Neuronal stem cell (in vitro differentiated cells): ENCODE results near the gene ZNF248.

Experiments
- DNase-seq: peaks from one replicate; pipeline ENCODE4 v3.0.0-alpha.2; 2013; ENCODE audit warnings: low spot score
- H2AFZ ChIP-seq: one replicate; pipeline ENCODE4 v1.6.1; 2013; ENCODE audit warnings: mild to moderate bottlenecking, low read length, inconsistent platforms
- H2AK5ac ChIP-seq: 2 replicates; pipeline ENCODE4 v1.6.1; 2013; ENCODE audit warnings: low read depth, mild to moderate bottlenecking, inconsistent platforms, low read length, moderate library complexity, mixed read lengths
- H2BK120ac ChIP-seq: 2 replicates; pipeline ENCODE4 v1.6.1; 2013; ENCODE audit warnings: low read depth, mild to moderate bottlenecking, inconsistent platforms, low read length, moderate library complexity, mixed read lengths
- H2BK12ac ChIP-seq: one replicate; pipeline ENCODE4 v1.6.1; 2013; ENCODE audit warnings: low read length, inconsistent platforms
- H2BK15ac ChIP-seq: 2 replicates; pipeline ENCODE4 v1.6.1; 2013; ENCODE audit warnings: mild to moderate bottlenecking, low read length, inconsistent platforms, mixed read lengths
- H2BK5ac ChIP-seq: one replicate; pipeline ENCODE4 v1.6.1; 2013; ENCODE audit warnings: inconsistent platforms, mild to moderate bottlenecking, low read length, moderate library complexity
- H3K14ac ChIP-seq: one replicate; pipeline ENCODE4 v1.6.1; 2013; ENCODE audit warnings: low read length, inconsistent platforms
- H3K18ac ChIP-seq: 2 replicates; pipeline ENCODE4 v1.6.1; 2013; ENCODE audit warnings: low read length, inconsistent platforms
- H3K23ac ChIP-seq: 2 replicates; pipeline ENCODE4 v1.6.1; 2013; ENCODE audit warnings: low read depth, mild to moderate bottlenecking, mixed read lengths, low read length, inconsistent platforms; ENCODE audit not compliant: poor library complexity
- H3K27ac ChIP-seq: replicated peaks from 3 replicates; pipeline ENCODE4 v1.5.1; 2013; ENCODE audit warnings: low read length, inconsistent platforms
- H3K27me3 ChIP-seq, 3 experiments: 2 replicates each; pipeline ENCODE4 v1.6.1; 2013; ENCODE audit warnings: low read length in 3 of 3, mild to moderate bottlenecking in 2 of 3, inconsistent platforms in 1 of 3, low read depth in 1 of 3, mixed read lengths in 1 of 3, moderate library complexity in 1 of 3; ENCODE audit not compliant: control insufficient read depth in 3 of 3, insufficient read depth in 3 of 3
- H3K36me3 ChIP-seq, 2 donors: replicated peaks in 1 of 2; 2 replicates each; pipeline ENCODE4 v1.6.1; 2013; ENCODE audit warnings: low read length in 2 of 2; ENCODE audit not compliant: control insufficient read depth in 2 of 2, insufficient read depth in 2 of 2
- H3K4ac ChIP-seq: 2 replicates; pipeline ENCODE4 v1.6.1; 2013; ENCODE audit warnings: inconsistent platforms, mild to moderate bottlenecking, low read length, moderate library complexity
- H3K4me1 ChIP-seq, 2 donors: 1 replicate in 1 of 2; 2 replicates in 1 of 2; pipeline ENCODE4 v1.6.1; 2013; ENCODE audit warnings: low read length in 2 of 2, low read depth in 1 of 2; ENCODE audit not compliant: control insufficient read depth in 2 of 2, insufficient read depth in 1 of 2
- H3K4me2 ChIP-seq: one replicate; pipeline ENCODE4 v1.6.1; 2013; ENCODE audit warnings: mild to moderate bottlenecking, low read length, inconsistent platforms; ENCODE audit not compliant: insufficient read depth, poor library complexity, severe bottlenecking
- H3K4me3 ChIP-seq, 2 donors: 2 replicates each; pipeline ENCODE4 v1.5.1; 2013; ENCODE audit warnings: low read length in 2 of 2, mild to moderate bottlenecking in 2 of 2, inconsistent platforms in 1 of 2, moderate library complexity in 1 of 2
- H3K79me1 ChIP-seq: one replicate; pipeline ENCODE4 v1.6.1; 2013; ENCODE audit warnings: low read depth, mild to moderate bottlenecking, inconsistent platforms, low read length, moderate library complexity
- H3K9ac ChIP-seq: one replicate; pipeline ENCODE4 v1.6.1; 2013; ENCODE audit warnings: mild to moderate bottlenecking, low read depth, low read length, inconsistent platforms; ENCODE audit not compliant: poor library complexity
- H3K9me3 ChIP-seq, 2 donors: replicated peaks in 1 of 2; 2 replicates each; pipeline versions ENCODE3 to v1.6.1; 2013; ENCODE audit warnings: low read length in 2 of 2, mild to moderate bottlenecking in 2 of 2, inconsistent platforms in 1 of 2, low read depth in 1 of 2, mixed read lengths in 1 of 2, moderate library complexity in 1 of 2; ENCODE audit not compliant: control insufficient read depth in 2 of 2, insufficient read depth in 1 of 2
- H4K8ac ChIP-seq: one replicate; pipeline ENCODE4 v1.6.1; 2013; ENCODE audit warnings: low read depth, mild to moderate bottlenecking, inconsistent platforms, low read length, moderate library complexity
- H4K91ac ChIP-seq: one replicate; pipeline ENCODE4 v1.6.1; 2013; ENCODE audit warnings: low read length, low read depth, mild to moderate bottlenecking, inconsistent platforms; ENCODE audit not compliant: poor library complexity
- WGBS, 2 donors: extraction: QIAGEN DNeasy Blood & Tissue Kit; methylation state at CpG; one replicate each; pipeline ENCODE4 v1.1.7; 2013; ENCODE audit warnings: missing lambda C conversion rate in 2 of 2, mixed read lengths in 1 of 2; ENCODE audit not compliant: insufficient read length in 2 of 2, insufficient replicate concordance in 1 of 2; ENCODE audit errors: extremely low coverage in 2 of 2; 5-methylcytosine and 5-hydroxymethylcytosine counted together

ZNF248 gene

DNA sequence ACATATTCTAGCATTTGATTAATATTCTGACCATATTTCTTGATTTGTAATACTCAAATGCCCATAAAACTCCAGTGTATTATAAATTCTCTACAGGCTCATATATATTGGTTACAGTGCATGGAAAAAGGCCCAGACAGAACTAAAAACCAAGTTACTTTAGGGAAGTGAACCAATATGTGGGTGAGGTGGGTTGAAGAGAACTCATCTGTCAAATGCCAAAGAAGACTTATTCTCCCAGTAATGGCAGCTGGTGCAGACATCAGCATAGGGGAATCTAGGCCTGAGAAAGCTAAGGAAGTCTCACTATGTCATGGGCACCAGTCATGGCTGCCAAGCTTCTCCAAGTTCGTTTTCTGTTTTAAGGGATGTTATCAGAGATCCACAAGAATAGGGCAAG lies 30.6 kb downstream of the ZNF248 start:
- Histone ChIP-seq H4K8ac (no peak overlapping the region), H4K91ac (no peak overlapping the region), H3K4me3 (no peak overlapping the region), H3K4ac (no peak overlapping the region), H3K79me1 (no peaks in the 10 kb centered on the region), H3K4me1 (no peaks in the 10 kb centered on the region), H3K14ac (no peak overlapping the region), H3K36me3 (peaks cover 0 to 16% of the 10 kb centered on the region in 2 donors), H2BK120ac (no peak overlapping the region), H3K23ac (no peak overlapping the region), H3K27me3 (no peaks in the 10 kb centered on the region), H3K9me3 (peaks cover 2 to 30% of the 10 kb centered on the region in 2 donors), H3K9ac (no peak overlapping the region), H2BK12ac (no peak overlapping the region), H3K27ac (no peak overlapping the region), H2BK15ac (no peak overlapping the region), H2AK5ac (no peak overlapping the region), H3K4me2 (no peak overlapping the region), H2BK5ac (no peak overlapping the region), H2AFZ (no peak overlapping the region), H3K18ac (no peak overlapping the region)
- WGBS, 2 donors, result no CpG with 5 or more reads among the region's 1 CpG
- no peak for DNase-seq

DNA sequence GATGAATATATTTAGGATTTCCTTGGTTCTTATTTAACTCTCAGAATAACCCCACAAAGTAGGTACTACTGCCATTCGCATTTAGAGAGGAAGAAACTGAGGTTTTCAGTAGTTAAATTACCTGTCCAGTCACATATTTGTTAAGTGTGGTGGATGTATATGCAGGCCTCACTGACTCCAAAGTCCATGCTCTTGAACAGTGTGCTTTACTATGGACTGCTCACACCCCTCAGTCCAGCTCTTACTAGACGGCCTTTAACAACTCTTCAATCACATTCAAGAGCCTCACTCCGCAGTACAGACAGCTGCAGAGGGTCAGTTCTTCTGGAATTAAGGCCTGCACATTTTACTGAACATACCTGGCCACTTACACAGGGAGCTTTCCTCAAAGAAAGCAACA lies 36.2 kb downstream of the ZNF248 start:
- H3K4me2 ChIP-seq, result no peak overlapping the region
- no peak for DNase-seq
- no peak overlapping the region for H3K4ac ChIP-seq
- no peak overlapping the region for H3K23ac ChIP-seq
- no peak overlapping the region for H4K8ac ChIP-seq
- H3K4me3 ChIP-seq, result no peak overlapping the region
- H2BK12ac ChIP-seq, result no peak overlapping the region
- H3K79me1 ChIP-seq, result no peaks in the 10 kb centered on the region
- no peaks in the 10 kb centered on the region for H3K4me1 ChIP-seq
- no peaks in the 10 kb centered on the region for H3K27me3 ChIP-seq
- no peak overlapping the region for H4K91ac ChIP-seq
- no peak overlapping the region for H2BK15ac ChIP-seq
- H2AFZ ChIP-seq, result no peak overlapping the region
- H2AK5ac ChIP-seq, result no peak overlapping the region
- no CpG with 5 or more reads among the region's 3 CpGs for WGBS, 2 donors
- H3K14ac ChIP-seq, result no peak overlapping the region
- H3K36me3 ChIP-seq, result no peaks in the 10 kb centered on the region
- peaks cover 0 to 26% of the 10 kb centered on the region in 2 donors for H3K9me3 ChIP-seq
- H3K9ac ChIP-seq, result no peak overlapping the region
- no peak overlapping the region for H3K27ac ChIP-seq
- no peak overlapping the region for H2BK5ac ChIP-seq
- no peak overlapping the region for H2BK120ac ChIP-seq
- no peak overlapping the region for H3K18ac ChIP-seq

GRCh38 chr10:37819797-37820196 lies 37.6 kb downstream of the ZNF248 start:
- H3K4me1 ChIP-seq, result no peaks in the 10 kb centered on the region
- H3K9ac ChIP-seq, result no peak overlapping the region
- no peak overlapping the region for H3K14ac ChIP-seq
- no peak overlapping the region for H3K27ac ChIP-seq
- no peak overlapping the region for H3K23ac ChIP-seq
- no peaks in the 10 kb centered on the region for H3K27me3 ChIP-seq
- H3K36me3 ChIP-seq, result no peaks in the 10 kb centered on the region
- H3K9me3 ChIP-seq, result peaks cover 0 to 28% of the 10 kb centered on the region in 2 donors
- no peak overlapping the region for H3K4ac ChIP-seq
- H3K79me1 ChIP-seq, result no peaks in the 10 kb centered on the region
- H2BK5ac ChIP-seq, result no peak overlapping the region
- H2BK120ac ChIP-seq, result no peak overlapping the region
- H4K8ac ChIP-seq, result no peak overlapping the region
- H3K18ac ChIP-seq, result no peak overlapping the region
- no peak overlapping the region for H2BK12ac ChIP-seq
- H3K4me3 ChIP-seq, result no peak overlapping the region
- H2AK5ac ChIP-seq, result no peak overlapping the region
- no peak overlapping the region for H4K91ac ChIP-seq
- H2BK15ac ChIP-seq, result no peak overlapping the region
- DNase-seq, result no peak
- no CpG with 5 or more reads among the region's 6 CpGs for WGBS, 2 donors
- no peak overlapping the region for H2AFZ ChIP-seq
- no peak overlapping the region for H3K4me2 ChIP-seq

GRCh38 chr10:37816290-37816689 lies 41.1 kb downstream of the ZNF248 start:
- peaks cover 0 to 27% of the 10 kb centered on the region in 2 donors for H3K9me3 ChIP-seq
- no peak overlapping the region for H2AFZ ChIP-seq
- no peak overlapping the region for H3K9ac ChIP-seq
- no peak overlapping the region for H3K4me2 ChIP-seq
- DNase-seq, result no peak
- H3K36me3 ChIP-seq, result no peaks in the 10 kb centered on the region
- no peak overlapping the region for H3K14ac ChIP-seq
- H3K4me1 ChIP-seq, result no peaks in the 10 kb centered on the region
- no peak overlapping the region for H3K4me3 ChIP-seq
- H3K23ac ChIP-seq, result no peak overlapping the region
- H2AK5ac ChIP-seq, result no peak overlapping the region
- H2BK15ac ChIP-seq, result no peak overlapping the region
- H4K8ac ChIP-seq, result no peak overlapping the region
- H3K27me3 ChIP-seq, result no peaks in the 10 kb centered on the region
- H3K18ac ChIP-seq, result no peak overlapping the region
- H3K27ac ChIP-seq, result no peak overlapping the region
- no peaks in the 10 kb centered on the region for H3K79me1 ChIP-seq
- no peak overlapping the region for H4K91ac ChIP-seq
- H2BK120ac ChIP-seq, result no peak overlapping the region
- no peak overlapping the region for H3K4ac ChIP-seq
- H2BK5ac ChIP-seq, result no peak overlapping the region
- no CpG with 5 or more reads among the region's 6 CpGs for WGBS, 2 donors
- H2BK12ac ChIP-seq, result no peak overlapping the region
